ENCODE data around the gene SLC11A1.

DNA sequence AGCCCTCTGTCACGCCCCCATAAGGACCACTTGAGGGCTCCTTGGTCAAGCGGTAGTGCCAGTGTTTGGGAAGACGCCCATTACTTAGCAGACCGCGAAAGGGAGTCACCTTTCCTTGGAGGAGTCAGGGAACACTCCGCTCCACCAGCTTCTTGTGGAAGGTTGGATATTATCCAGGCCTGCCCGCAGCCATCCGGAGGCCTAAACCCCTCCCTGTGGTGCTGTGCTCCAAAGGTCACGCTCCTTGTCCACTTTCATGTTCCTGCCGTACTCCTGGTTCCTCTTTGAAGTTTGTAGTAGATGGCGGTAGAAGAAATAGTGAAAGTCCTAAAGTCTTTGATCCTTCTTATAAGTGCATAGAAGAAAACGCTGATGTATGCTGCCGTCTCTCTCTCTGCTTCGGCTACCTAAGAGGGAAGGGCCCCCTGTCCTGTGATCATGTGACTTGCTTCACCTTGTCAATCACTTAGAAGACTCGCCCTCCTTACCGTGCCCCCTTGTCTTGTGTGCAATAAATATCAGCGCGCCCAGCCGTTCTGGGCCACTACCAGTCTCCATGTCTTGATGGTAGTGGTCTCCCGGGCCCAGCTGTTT lies 27.1 kb upstream of the SLC11A1 start:
- no peak for TF ChIP-seq POLR2A (IDR thresholded peaks at IDR 0.05)
- TF ChIP-seq, protein P1, sequence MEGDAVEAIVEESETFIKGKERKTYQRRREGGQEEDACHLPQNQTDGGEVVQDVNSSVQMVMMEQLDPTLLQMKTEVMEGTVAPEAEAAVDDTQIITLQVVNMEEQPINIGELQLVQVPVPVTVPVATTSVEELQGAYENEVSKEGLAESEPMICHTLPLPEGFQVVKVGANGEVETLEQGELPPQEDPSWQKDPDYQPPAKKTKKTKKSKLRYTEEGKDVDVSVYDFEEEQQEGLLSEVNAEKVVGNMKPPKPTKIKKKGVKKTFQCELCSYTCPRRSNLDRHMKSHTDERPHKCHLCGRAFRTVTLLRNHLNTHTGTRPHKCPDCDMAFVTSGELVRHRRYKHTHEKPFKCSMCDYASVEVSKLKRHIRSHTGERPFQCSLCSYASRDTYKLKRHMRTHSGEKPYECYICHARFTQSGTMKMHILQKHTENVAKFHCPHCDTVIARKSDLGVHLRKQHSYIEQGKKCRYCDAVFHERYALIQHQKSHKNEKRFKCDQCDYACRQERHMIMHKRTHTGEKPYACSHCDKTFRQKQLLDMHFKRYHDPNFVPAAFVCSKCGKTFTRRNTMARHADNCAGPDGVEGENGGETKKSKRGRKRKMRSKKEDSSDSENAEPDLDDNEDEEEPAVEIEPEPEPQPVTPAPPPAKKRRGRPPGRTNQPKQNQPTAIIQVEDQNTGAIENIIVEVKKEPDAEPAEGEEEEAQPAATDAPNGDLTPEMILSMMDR (IDR thresholded peaks at IDR 0.05) = no peak

Measured in heart left ventricle (tissue), 13 donors.